Transverse colon (tissue), 4 donors: Measurements from ENCODE around the gene AP3M1.

Experiments
- POLR2A ChIP-seq: fragments of 450-650 bp; IDR thresholded peaks from one replicate; pipeline ENCODE4 v1.6.1; 2016; ENCODE audit warnings: antibody characterized with exemption, mild to moderate bottlenecking, moderate library complexity
- POLR2AphosphoS5 ChIP-seq, 3 donors: sonication (generic); formaldehyde crosslinking; IDR thresholded peaks; one replicate each; pipeline ENCODE4 v1.6.1; 2016; ENCODE audit warnings: antibody characterized with exemption in 3 of 3
- TF ChIP-seq, protein P1 (sequence below), 5 experiments: fragments of 200-600 bp in 3 of 5; fragments of 450-650 bp in 2 of 5; sonication (generic) in 3 of 5; IDR thresholded peaks; 1 replicate in 2 of 5; 2 replicates in 3 of 5; pipeline ENCODE4 v1.5.1; 2016 to 2017; ENCODE audit warnings: antibody characterized with exemption in 5 of 5, inconsistent platforms in 3 of 5, mild to moderate bottlenecking in 2 of 5, moderate library complexity in 1 of 5

DNA sequence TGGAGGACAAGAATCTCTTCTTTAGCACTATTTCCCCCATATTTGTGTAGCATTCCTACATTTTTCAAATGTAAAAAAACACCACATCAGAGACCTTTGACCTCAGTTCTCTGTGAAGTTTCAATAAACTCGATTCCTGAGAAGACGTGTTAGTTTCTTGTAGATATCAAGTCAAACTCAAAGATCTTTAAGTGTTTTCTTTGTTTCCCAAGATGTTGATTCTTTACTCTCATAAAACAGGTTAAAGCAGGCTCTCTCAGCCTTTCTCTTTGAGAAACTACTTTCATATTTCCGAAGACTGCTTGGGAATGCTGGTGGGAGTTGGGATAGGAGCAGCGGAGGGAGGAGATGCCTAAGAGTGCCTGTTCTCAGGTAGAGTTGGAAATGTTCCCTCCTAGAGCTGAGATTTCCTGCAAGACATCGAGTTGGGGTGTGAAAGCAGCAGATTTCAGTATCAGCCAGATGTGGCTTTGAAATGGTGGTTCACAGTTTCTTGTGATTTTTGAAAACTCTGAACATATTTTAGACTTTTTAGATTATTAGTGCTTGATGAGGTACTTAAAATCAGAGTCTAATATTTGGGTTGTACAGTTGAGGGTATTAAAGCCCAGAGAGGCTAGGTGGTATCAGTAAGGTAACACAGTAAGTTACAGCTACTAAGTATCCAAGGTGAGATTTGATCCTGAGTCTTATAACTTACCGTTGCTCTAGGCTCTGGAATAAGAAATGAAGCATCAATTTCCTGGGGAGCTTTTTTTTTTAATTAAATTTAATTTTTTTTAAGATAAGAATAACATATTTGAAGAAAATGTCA is 14.3 kb upstream of the AP3M1 start:
- TF ChIP-seq, protein P1, sequence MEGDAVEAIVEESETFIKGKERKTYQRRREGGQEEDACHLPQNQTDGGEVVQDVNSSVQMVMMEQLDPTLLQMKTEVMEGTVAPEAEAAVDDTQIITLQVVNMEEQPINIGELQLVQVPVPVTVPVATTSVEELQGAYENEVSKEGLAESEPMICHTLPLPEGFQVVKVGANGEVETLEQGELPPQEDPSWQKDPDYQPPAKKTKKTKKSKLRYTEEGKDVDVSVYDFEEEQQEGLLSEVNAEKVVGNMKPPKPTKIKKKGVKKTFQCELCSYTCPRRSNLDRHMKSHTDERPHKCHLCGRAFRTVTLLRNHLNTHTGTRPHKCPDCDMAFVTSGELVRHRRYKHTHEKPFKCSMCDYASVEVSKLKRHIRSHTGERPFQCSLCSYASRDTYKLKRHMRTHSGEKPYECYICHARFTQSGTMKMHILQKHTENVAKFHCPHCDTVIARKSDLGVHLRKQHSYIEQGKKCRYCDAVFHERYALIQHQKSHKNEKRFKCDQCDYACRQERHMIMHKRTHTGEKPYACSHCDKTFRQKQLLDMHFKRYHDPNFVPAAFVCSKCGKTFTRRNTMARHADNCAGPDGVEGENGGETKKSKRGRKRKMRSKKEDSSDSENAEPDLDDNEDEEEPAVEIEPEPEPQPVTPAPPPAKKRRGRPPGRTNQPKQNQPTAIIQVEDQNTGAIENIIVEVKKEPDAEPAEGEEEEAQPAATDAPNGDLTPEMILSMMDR (IDR thresholded peaks at IDR 0.05), result no peak
- TF ChIP-seq POLR2AphosphoS5 (IDR thresholded peaks at IDR 0.05) (no peak), POLR2A (no peak)
